ENCODE measurements around the gene RASSF4.
"Not testable (repeated sequence)": the region's sequence is repeated elsewhere in the genome, so short reads cannot be mapped to it uniquely, and the experiment has no call there.

Gene RASSF4

DNA sequence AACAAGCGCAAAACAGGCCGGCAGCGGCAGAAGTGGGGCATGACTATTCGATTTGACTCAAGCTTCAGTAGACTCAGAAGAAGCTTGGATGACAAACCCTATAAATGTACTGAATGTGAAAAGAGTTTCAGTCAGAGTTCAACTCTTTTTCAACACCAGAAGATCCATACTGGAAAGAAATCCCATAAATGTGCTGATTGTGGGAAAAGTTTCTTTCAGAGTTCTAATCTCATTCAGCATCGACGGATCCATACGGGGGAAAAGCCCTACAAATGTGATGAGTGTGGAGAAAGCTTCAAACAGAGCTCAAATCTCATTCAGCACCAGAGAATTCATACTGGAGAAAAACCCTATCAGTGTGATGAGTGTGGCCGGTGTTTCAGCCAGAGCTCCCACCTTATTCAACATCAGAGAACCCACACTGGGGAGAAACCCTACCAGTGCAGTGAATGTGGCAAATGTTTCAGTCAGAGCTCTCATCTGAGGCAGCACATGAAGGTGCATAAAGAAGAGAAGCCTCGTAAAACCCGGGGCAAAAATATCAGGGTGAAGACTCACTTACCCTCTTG, 43.9 kb downstream of the RASSF4 start:
- DNase-seq (ENCODE audit: low read depth in 1 of 2, low spot score in 1 of 2) = no peak

DNA sequence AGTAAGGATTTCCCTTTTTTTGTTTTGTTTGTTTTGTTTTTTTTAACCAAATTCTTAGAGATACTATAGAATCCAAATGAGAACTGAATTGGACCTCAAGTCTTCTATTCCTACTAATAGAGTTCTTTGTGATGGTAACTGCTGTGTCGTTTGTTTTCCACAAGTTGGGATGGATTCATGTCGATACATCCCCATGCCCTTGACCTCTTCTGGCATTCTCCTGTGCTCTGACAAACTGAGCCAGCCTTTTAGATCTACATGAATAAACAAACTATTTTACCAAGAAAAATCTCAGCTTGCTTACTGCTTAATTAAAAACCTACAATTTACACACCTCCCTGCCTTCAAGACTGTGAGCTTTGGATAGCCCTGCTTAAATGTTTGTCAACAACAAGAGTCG, 45.1 kb downstream of the RASSF4 start:
- no peak for DNase-seq (ENCODE audit: low read depth in 1 of 2, low spot score in 1 of 2)

DNA sequence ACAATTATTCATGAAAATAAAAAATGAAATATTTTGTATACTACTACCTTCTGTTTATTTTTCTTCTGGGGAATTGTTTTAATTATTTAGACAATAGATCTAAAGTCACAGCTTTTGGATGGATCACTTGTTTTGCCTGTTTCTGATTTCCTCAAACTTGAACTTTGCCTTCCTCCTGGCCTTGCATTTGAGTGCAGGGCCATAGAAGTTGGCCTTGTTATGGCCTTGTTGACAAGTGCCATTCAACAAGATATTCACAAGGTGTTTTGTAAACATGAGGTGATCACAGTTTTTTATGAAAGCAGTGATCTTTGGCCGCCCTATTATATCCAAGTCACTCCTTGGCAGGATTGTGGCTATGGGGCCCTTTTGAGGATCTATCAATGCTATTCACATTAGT, 45.7 kb downstream of the RASSF4 start:
- no peak for DNase-seq (ENCODE audit: low read depth in 1 of 2, low spot score in 1 of 2)

DNA sequence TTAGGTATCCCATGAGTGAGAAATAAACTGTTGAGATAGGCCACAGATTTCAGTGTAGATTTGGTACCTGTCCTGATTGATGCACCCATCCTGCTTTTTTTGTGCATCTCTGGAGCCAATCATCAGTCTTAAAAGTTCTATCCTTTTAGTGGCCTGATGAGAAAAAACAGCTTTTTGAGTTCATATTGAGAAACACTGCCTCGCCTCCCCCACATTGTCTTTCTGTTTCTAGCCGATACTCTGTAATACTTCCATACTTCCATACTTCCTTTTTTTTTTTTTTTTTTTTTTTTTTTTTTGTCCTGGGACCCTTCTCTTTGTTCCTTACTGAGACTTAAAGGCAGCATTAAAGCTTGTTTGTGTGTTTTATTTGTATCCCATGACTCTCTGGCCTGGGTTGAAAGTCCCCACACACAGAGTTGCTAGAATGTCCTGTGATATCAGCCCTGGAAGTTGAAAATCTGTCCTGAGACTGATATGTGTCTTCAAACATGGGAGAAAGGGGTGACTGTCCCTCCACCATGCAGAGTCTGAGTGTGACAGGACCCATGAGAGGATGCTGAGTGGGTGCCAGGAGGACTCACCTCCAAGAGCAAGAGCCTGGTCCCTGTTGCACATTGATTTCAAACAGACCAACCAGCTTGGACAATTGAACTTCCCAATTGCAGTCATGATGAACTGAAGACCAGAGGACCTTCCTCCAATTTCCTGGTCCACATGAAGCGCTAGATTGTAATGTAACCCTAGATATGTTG, 46.9 kb downstream of the RASSF4 start:
- DNase-seq (ENCODE audit: low read depth in 1 of 2, low spot score in 1 of 2) = no peak

DNA sequence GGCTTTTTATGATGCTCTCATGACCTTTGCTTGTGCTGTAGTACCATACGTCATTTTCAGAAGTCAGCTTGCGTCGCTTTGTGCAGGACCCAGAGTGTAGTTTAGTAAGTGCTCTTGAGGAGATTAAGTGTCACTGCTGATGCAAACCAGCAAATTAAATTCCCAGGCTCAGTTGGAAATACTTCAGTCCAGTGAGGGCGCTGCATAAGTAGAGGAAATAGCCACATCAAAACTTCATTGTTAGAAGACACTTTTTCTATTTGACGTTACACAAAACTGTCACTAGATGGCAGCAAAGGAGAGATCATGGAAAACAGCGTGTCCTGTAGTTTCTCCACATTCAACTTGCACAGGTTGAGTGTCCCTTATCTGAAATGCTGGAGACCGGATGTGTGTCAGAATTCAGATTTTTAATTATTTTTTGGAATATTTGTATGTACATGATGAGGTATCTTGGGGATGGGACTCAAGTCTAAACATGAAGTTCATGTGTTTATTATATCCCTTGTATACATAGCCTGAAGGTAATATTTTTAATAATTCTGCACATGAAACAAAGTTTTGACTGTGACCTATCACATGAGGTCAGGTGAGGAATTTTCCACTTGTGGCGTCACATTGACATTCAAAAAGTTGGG, 49.0 kb downstream of the RASSF4 start:
- peak in 1 of 2 donors; percentile 18 for DNase-seq (ENCODE audit: low read depth in 1 of 2, low spot score in 1 of 2)

DNA sequence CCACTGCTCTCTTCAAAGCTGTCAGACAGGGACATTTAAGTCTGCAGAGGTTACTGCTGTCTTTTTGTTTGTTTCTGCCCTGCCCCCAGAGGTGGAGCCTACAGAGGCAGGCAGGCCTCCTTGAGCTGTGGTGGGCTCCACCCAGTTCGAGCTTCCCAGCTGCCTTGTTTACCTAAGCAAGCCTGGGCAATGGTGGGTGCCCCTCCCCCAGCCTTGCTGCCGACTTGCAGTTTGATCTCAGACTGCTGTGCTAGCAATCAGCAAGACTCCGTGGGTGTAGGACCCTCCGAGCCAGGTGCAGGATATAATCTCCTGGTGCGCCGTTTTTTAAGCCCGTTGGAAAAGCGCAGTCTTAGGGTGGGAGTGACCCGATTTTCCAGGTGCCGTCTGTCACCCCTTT, 55.0 kb downstream of the RASSF4 start:
- not testable (repeated sequence) for DNase-seq (ENCODE audit: low read depth in 1 of 2, low spot score in 1 of 2)

DNA sequence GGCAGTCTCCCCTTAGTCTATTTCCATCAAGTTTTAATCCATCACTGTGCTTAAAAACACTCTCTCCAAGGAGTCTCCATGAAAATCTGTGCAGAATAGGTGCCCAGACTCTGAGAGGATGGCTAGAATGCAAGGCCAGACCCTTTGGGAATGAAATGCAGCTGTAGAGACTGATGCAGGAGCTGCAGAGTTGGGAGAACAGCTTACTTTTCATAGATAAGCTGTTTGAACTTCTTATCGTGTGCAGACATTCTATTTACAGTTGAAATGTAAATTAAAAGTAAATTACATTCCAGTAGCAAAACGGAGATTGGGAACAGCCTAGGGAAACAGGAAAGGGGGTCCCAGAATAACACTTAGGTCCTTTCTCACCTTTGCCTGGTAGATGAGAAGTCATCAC, 56.0 kb downstream of the RASSF4 start:
- no peak for DNase-seq (ENCODE audit: low read depth in 1 of 2, low spot score in 1 of 2)

DNA sequence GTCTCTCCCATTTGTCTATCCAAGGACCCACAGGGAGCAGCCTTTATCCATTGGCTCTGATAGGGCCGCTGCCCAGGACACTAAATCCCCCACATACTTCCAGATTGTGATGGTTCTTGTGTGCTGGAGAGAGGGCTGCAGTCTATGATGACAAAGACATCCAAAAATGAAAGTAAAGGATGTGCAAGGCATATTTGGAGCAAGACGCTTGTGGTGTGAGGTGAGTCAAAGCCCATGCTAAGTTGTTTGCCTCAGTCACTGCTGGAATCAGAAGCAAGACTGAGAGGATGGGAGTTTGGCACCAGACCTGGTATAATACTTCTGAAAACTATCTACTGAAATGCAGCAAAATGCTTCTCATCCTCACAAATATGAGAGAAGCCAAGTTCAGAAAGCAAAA, 63.8 kb downstream of the RASSF4 start:
- no peak for DNase-seq (ENCODE audit: low read depth in 1 of 2, low spot score in 1 of 2)

DNA sequence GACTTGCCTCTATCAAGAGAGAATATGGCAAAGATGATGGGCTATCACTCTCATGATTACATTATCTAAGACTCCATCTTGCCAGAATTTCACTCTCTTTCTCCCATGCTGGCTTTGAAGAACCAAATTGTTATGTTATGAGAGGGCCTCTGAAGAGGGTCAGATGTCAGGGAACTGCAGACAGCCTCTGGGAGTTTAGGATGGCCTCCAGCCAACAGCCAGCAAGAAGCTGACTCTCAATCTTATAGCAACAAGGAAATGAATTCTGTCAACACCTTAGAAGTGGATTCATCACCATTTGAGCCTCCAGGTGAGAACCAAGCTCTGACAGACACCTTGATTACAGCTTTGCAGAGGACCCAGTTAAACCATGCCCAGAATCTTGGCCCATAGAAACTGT, 74.7 kb downstream of the RASSF4 start:
- no peak for DNase-seq (ENCODE audit: low read depth in 1 of 2, low spot score in 1 of 2)

DNA sequence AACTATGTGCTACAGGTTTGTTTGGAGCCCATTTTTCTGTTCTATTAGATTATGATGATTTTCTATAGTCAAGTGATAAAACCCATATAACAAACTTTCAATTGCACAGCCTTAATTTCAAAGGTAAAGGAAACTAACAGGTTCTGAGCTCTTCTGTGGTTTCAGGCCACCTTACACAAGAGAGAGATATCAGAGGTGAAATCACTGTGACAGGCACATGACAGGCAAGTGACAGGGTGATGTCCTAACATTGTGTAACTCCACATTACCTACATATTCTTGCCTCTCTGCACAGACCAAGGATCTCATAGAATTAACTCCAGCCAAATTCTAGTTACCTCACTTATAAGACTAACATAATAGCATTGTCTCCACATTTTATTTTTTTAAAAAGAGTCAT, 76.1 kb downstream of the RASSF4 start:
- DNase-seq (ENCODE audit: low read depth in 1 of 2, low spot score in 1 of 2) = no peak

DNA sequence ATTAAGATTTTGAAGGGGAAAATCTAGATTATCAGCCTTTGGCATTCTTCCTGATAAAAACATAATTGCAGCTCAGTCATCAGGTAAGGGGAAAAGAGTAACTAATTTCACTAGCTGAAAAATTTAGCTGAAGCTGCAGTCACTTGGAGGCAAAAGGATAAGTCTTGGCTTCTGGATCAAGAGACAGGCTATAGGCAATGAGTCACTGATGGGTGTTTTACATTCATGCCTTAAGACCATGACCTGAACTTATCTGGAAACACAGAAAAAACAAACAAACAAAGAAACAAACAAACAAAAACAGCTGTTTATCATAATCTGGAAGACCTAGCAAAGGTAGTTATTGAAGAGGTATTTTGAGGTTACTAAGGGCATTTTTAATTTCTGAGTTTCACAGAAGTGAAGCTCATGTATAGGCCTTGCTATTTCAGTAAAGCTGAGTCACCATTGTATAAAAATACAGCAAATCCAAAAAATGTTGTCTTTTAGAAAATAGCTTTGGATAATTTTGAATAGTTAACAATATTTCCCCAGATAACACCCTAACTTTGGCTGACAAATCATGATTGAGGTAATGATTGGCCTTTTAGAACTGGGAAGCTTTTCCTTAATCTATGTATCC, 81.4 kb downstream of the RASSF4 start:
- DNase-seq (ENCODE audit: low read depth in 1 of 2, low spot score in 1 of 2) = no peak

DNA sequence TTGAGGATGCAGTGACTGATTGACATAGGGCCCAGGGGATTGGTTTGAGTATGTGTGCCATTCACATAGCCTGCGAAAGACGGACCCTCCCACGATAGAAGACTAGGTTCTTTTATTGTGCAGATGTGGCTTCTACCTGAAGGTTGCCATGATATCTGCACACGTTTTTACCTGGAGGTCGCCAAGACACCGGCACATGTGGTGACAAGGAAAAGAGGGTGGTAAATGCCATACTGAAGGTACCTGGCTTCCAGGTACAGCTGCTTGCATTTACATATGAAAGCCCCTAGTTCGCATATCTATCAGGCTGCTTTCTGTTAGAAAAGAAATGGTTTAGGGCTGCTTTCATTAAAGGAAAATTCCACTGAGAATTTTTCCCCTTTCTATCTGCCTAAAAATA, 84.7 kb downstream of the RASSF4 start:
- DNase-seq (ENCODE audit: low read depth in 1 of 2, low spot score in 1 of 2) = no peak

Measured in activated CD4-positive, alpha-beta T cell treated with anti-CD3 and anti-CD28 coated beads, Interleukin-2, amount 50 U/mL, for 24 hours (primary cell).